CD4-positive, alpha-beta T cell treated with Interferon gamma for 1 hour (primary cell): ENCODE data around the gene GDI1.

Source experiments
- DNase-seq: peaks from one replicate; pipeline ENCODE4 v3.0.0-alpha.2; 2020

GDI1 gene

GRCh38 chrX:154464806-154465365, 27.9 kb downstream of the GDI1 start:
- DNase-seq, result no peak

GRCh38 chrX:154465601-154466000, 28.6 kb downstream of the GDI1 start:
- no peak for DNase-seq

- DNase-seq, result no peak
Measured at GRCh38 chrX:154466036-154466435, 29.1 kb downstream of the GDI1 start.

GRCh38 chrX:154466907-154467306, 30.0 kb downstream of the GDI1 start:
- DNase-seq, result no peak

- DNase-seq, result no peak
Measured at GRCh38 chrX:154467556-154467955, 30.6 kb downstream of the GDI1 start.

- DNase-seq, result no peak
Measured at GRCh38 chrX:154468217-154468616, 31.3 kb downstream of the GDI1 start.

GRCh38 chrX:154469114-154469513, 32.2 kb downstream of the GDI1 start:
- no peak for DNase-seq

GRCh38 chrX:154469880-154470279, 32.9 kb downstream of the GDI1 start:
- no peak for DNase-seq

GRCh38 chrX:154470434-154470833, 33.5 kb downstream of the GDI1 start:
- no peak for DNase-seq

GRCh38 chrX:154470914-154471568, 34.1 kb downstream of the GDI1 start:
- DNase-seq, result no peak

- no peak for DNase-seq
Measured at GRCh38 chrX:154471839-154472684, 35.1 kb downstream of the GDI1 start.

GRCh38 chrX:154472685-154473632, 36.0 kb downstream of the GDI1 start:
- DNase-seq, result no peak

GRCh38 chrX:154473683-154474082, 36.7 kb downstream of the GDI1 start:
- no peak for DNase-seq

GRCh38 chrX:154476821-154477220, 39.9 kb downstream of the GDI1 start:
- DNase-seq, result no peak

GRCh38 chrX:154477891-154478477, 41.0 kb downstream of the GDI1 start:
- DNase-seq, result no peak

GRCh38 chrX:154478728-154479622, 42.0 kb downstream of the GDI1 start, which contains the start of gene LAGE3:
TSS of gene LAGE3 (minus strand) at chrX:154479281. CDS start at chrX:154478915, 366 bp downstream.
- peak; percentile 90 for DNase-seq

GRCh38 chrX:154481195-154481594, 44.2 kb downstream of the GDI1 start:
- DNase-seq, result no peak

GRCh38 chrX:154481911-154482601, 45.1 kb downstream of the GDI1 start:
- no peak for DNase-seq

GRCh38 chrX:154482786-154483185, 45.8 kb downstream of the GDI1 start:
- DNase-seq, result no peak

GRCh38 chrX:154483325-154483724, 46.4 kb downstream of the GDI1 start:
- no peak for DNase-seq
